H9 (cell line): ENCODE measurements around the gene OSGIN1. TPM values are rescaled to one million over a fixed set of nuclear protein-coding genes. Genes with fewer than 3 reads are reported as not detected.

Source experiments
- DNase-seq: peaks from one replicate; pipeline ENCODE4 v3.0.0-alpha.2; 2017
- H2AFZ ChIP-seq: one replicate; pipeline ENCODE4 v1.6.1; 2013; ENCODE audit warnings: mild to moderate bottlenecking, low read length, control low read depth, moderate library complexity
- H2AK5ac ChIP-seq: 2 replicates; pipeline ENCODE4 v1.6.1; 2013; ENCODE audit warnings: low read length, control low read depth, mixed read lengths; ENCODE audit not compliant: insufficient read length
- H2BK120ac ChIP-seq: one replicate; pipeline ENCODE4 v1.6.1; 2013; ENCODE audit warnings: low read depth, mild to moderate bottlenecking, low read length, control low read depth, inconsistent platforms; ENCODE audit not compliant: poor library complexity, severe bottlenecking
- H2BK12ac ChIP-seq: 2 replicates; pipeline ENCODE4 v1.6.1; 2013; ENCODE audit warnings: low read length, control low read depth, mixed read lengths, low read depth; ENCODE audit not compliant: insufficient read length
- H2BK15ac ChIP-seq: 2 replicates; pipeline ENCODE4 v1.6.1; 2013; ENCODE audit warnings: low read depth, low read length, control low read depth
- H2BK20ac ChIP-seq: one replicate; pipeline ENCODE4 v1.6.1; 2013; ENCODE audit warnings: low read depth, mild to moderate bottlenecking, low read length, control low read depth, inconsistent platforms; ENCODE audit not compliant: poor library complexity, severe bottlenecking
- H2BK5ac ChIP-seq: 2 replicates; pipeline ENCODE4 v1.6.1; 2013; ENCODE audit warnings: low read length, control low read depth, mixed read lengths; ENCODE audit not compliant: insufficient read length
- H3K14ac ChIP-seq: 2 replicates; pipeline ENCODE4 v1.6.1; 2013; ENCODE audit warnings: low read length, control low read depth; ENCODE audit not compliant: insufficient read depth
- H3K18ac ChIP-seq: 2 replicates; pipeline ENCODE4 v1.6.1; 2013; ENCODE audit warnings: low read depth, mild to moderate bottlenecking, mixed read lengths, low read length, control low read depth; ENCODE audit not compliant: insufficient read length
- H3K23ac ChIP-seq: 2 replicates; pipeline ENCODE4 v1.6.1; 2013; ENCODE audit warnings: low read length, control low read depth, mixed read lengths, low read depth; ENCODE audit not compliant: insufficient read length
- H3K23me2 ChIP-seq: 2 replicates; pipeline ENCODE4 v1.6.1; 2013; ENCODE audit warnings: low read depth, mild to moderate bottlenecking, mixed read lengths, low read length, control low read depth; ENCODE audit not compliant: insufficient read length, poor library complexity, severe bottlenecking
- H3K27ac ChIP-seq: 2 replicates; pipeline ENCODE4 v1.5.1; 2013; ENCODE audit warnings: low read length, control low read depth, mixed read lengths, low read depth; ENCODE audit not compliant: insufficient read length
- H3K27me3 ChIP-seq: 2 replicates; pipeline ENCODE4 v1.6.1; 2013; ENCODE audit warnings: low read length, control low read depth, inconsistent platforms; ENCODE audit not compliant: insufficient read depth
- H3K4ac ChIP-seq: 2 replicates; pipeline ENCODE4 v1.6.1; 2013; ENCODE audit warnings: low read depth, mild to moderate bottlenecking, control low read depth, inconsistent platforms, low read length, moderate library complexity
- H3K4me1 ChIP-seq: 2 replicates; pipeline ENCODE4 v1.6.1; 2013; ENCODE audit warnings: low read length, control low read depth, inconsistent platforms; ENCODE audit not compliant: insufficient read depth
- H3K4me2 ChIP-seq: 2 replicates; pipeline ENCODE4 v1.6.1; 2013; ENCODE audit warnings: low read length, control low read depth, mixed read lengths; ENCODE audit not compliant: insufficient read length, insufficient read depth
- H3K56ac ChIP-seq: 2 replicates; pipeline ENCODE4 v1.6.1; 2013; ENCODE audit warnings: low read depth, mild to moderate bottlenecking, mixed read lengths, low read length, control low read depth; ENCODE audit not compliant: insufficient read length
- H3K79me1 ChIP-seq: 2 replicates; pipeline ENCODE4 v1.6.1; 2013; ENCODE audit warnings: low read depth, mild to moderate bottlenecking, moderate library complexity, low read length, control low read depth, inconsistent platforms; ENCODE audit not compliant: insufficient read depth, poor library complexity, severe bottlenecking
- H3K79me2 ChIP-seq: 2 replicates; pipeline ENCODE4 v1.6.1; 2013; ENCODE audit warnings: low read length, control low read depth, inconsistent platforms; ENCODE audit not compliant: insufficient read depth
- H3K9ac ChIP-seq: 2 replicates; pipeline ENCODE4 v1.6.1; 2013; ENCODE audit warnings: low read length, control low read depth, mixed read lengths; ENCODE audit not compliant: insufficient read length; ENCODE audit errors: extremely low read depth
- H3K9me3 ChIP-seq: one replicate; pipeline ENCODE4 v1.6.1; 2013; ENCODE audit warnings: low read depth, low read length, inconsistent platforms; ENCODE audit not compliant: control insufficient read depth
- H3T11ph ChIP-seq: one replicate; pipeline ENCODE4 v1.6.1; 2013; ENCODE audit warnings: mild to moderate bottlenecking, low read length, control low read depth, inconsistent platforms
- H4K20me1 ChIP-seq: one replicate; pipeline ENCODE4 v1.6.1; 2013; ENCODE audit not compliant: control insufficient read depth, insufficient read length, insufficient read depth
- H4K5ac ChIP-seq: 2 replicates; pipeline ENCODE4 v1.6.1; 2013; ENCODE audit warnings: low read depth, mild to moderate bottlenecking, mixed read lengths, low read length, control low read depth; ENCODE audit not compliant: insufficient read length
- H4K8ac ChIP-seq: replicated peaks from 2 replicates; pipeline ENCODE4 v1.6.1; 2013; ENCODE audit warnings: low read length, control low read depth, mixed read lengths, low read depth; ENCODE audit not compliant: insufficient read length
- H4K91ac ChIP-seq: 2 replicates; pipeline ENCODE4 v1.6.1; 2013; ENCODE audit warnings: low read depth, mild to moderate bottlenecking, moderate library complexity, mixed read lengths, low read length, control low read depth; ENCODE audit not compliant: insufficient read length
- H3K27ac Mint-ChIP-seq, 3 experiments: 2 replicates in 2 of 3; 3 replicates in 1 of 3; pipeline ENCODE4 v1.8.0; 2020 to 2021; ENCODE audit warnings: mixed read lengths in 3 of 3, mild to moderate bottlenecking in 1 of 3, moderate library complexity in 1 of 3
- H3K27me3 Mint-ChIP-seq: 2 replicates; pipeline ENCODE4 v1.8.0; 2021; ENCODE audit warnings: low read depth, mild to moderate bottlenecking, moderate library complexity, mixed read lengths
- H3K36me3 Mint-ChIP-seq, 3 experiments: 2 replicates in 2 of 3; 3 replicates in 1 of 3; pipeline ENCODE4 v1.8.0; 2020 to 2021; ENCODE audit warnings: low read depth in 3 of 3, mixed read lengths in 3 of 3; ENCODE audit not compliant: insufficient read depth in 1 of 3
- H3K4me1 Mint-ChIP-seq, 2 experiments: 2 replicates each; pipeline ENCODE4 v1.8.0; 2020; ENCODE audit warnings: mixed read lengths in 2 of 2
- H3K4me3 Mint-ChIP-seq, 2 experiments: 2 replicates in 1 of 2; 3 replicates in 1 of 2; pipeline ENCODE4 v1.8.0; 2020 to 2021; ENCODE audit warnings: mild to moderate bottlenecking in 2 of 2, mixed read lengths in 2 of 2, moderate library complexity in 1 of 2
- H3K9me3 Mint-ChIP-seq, 2 experiments: 2 replicates in 1 of 2; 3 replicates in 1 of 2; pipeline ENCODE4 v1.8.0; 2020; ENCODE audit warnings: mild to moderate bottlenecking in 2 of 2, mixed read lengths in 2 of 2, moderate library complexity in 1 of 2
- CTCF ChIP-seq: fragments of 200-600 bp; sonication (generic); conservative IDR thresholded peaks from 3 replicates; pipeline ENCODE4 v1.8.0; 2021; ENCODE audit warnings: antibody characterized with exemption, mild to moderate bottlenecking
- WGBS: extraction: QIAGEN DNeasy Blood & Tissue Kit; methylation state at CpG from one replicate; pipeline ENCODE4 v1.1.7; 2013; ENCODE audit warnings: missing lambda C conversion rate, low lambda C conversion rate, mixed read lengths; ENCODE audit not compliant: insufficient read length; ENCODE audit errors: extremely low coverage; 5-methylcytosine and 5-hydroxymethylcytosine counted together
- total RNA-seq: library from RNA; stranded (reverse); gene quantifications from 2 replicates; pipeline ENCODE4 v1.2.1, GENCODE V29; 2021

The OSGIN1 gene
- total RNA-seq, 1 experiment from 2014 or later, result 0.63 TPM

GRCh38 chr16:83943516-83944050, 9.5 kb upstream of the OSGIN1 start:
- H3K27ac ChIP-seq, result no peak overlapping the region
- no peaks in the 10 kb centered on the region for H3K79me2 ChIP-seq
- no peak overlapping the region for H2BK5ac ChIP-seq
- no peak overlapping the region for H3K18ac ChIP-seq
- no peaks in the 10 kb centered on the region for H3K4me1 ChIP-seq
- no peak overlapping the region for H4K5ac ChIP-seq
- Mint-ChIP-seq H3K4me1 (peaks cover 5 to 16% of the 10 kb centered on the region in 2 experiments), H3K9me3 (no peaks in the 10 kb centered on the region), H3K36me3 (peaks cover 0 to 6% (median 5%) of the 10 kb centered on the region in 3 experiments; a peak in 3 of 7 replicates), H3K4me3 (no peak overlapping the region), H3K27ac (no peak overlapping the region), H3K27me3 (peaks cover 5% of the 10 kb centered on the region)
- H4K20me1 ChIP-seq, result no peaks in the 10 kb centered on the region
- H3K9ac ChIP-seq, result no peak overlapping the region
- no peak overlapping the region for H3K23ac ChIP-seq
- no peak overlapping the region for H2AK5ac ChIP-seq
- no peaks in the 10 kb centered on the region for H3K23me2 ChIP-seq
- no peak overlapping the region for H3T11ph ChIP-seq
- H3K27me3 ChIP-seq, result no peaks in the 10 kb centered on the region
- H3K4me2 ChIP-seq, result no peak overlapping the region
- no peak overlapping the region for H3K56ac ChIP-seq
- no peak overlapping the region; the same call in 1 of the 2 replicates for H3K14ac ChIP-seq
- no peak for TF ChIP-seq CTCF
- no peak overlapping the region for H4K8ac ChIP-seq
- H2BK120ac ChIP-seq, result no peak overlapping the region
- DNase-seq, result no peak
- WGBS, result no CpG with 5 or more reads among the region's 10 CpGs
- no peak overlapping the region for H3K4ac ChIP-seq
- no peak overlapping the region for H2AFZ ChIP-seq
- H2BK15ac ChIP-seq, result no peak overlapping the region
- H2BK12ac ChIP-seq, result no peak overlapping the region
- no peaks in the 10 kb centered on the region for H3K9me3 ChIP-seq
- H3K79me1 ChIP-seq, result no peaks in the 10 kb centered on the region
- no peak overlapping the region for H2BK20ac ChIP-seq
- H4K91ac ChIP-seq, result no peak overlapping the region
